Neuron (in vitro differentiated cells): ENCODE data around the gene NECAB2.

ENCODE experiments used
- H2AFZ ChIP-seq: one replicate; pipeline ENCODE4 v1.6.1; 2013; ENCODE audit warnings: low read depth, mild to moderate bottlenecking, inconsistent platforms, low read length, moderate library complexity
- H3K27me3 ChIP-seq: one replicate; pipeline ENCODE4 v1.6.1; 2013; ENCODE audit warnings: low read length; ENCODE audit not compliant: insufficient read depth
- H3K36me3 ChIP-seq: one replicate; pipeline ENCODE4 v1.6.1; 2013; ENCODE audit warnings: low read length; ENCODE audit not compliant: insufficient read depth
- H3K4me1 ChIP-seq: one replicate; pipeline ENCODE4 v1.6.1; 2013; ENCODE audit warnings: low read length; ENCODE audit not compliant: insufficient read depth
- H3K4me3 ChIP-seq: 2 replicates; pipeline ENCODE4 v1.5.1; 2013; ENCODE audit warnings: mild to moderate bottlenecking, low read length, moderate library complexity
- H3K9me3 ChIP-seq: one replicate; pipeline ENCODE4 v1.6.1; 2013; ENCODE audit warnings: low read length

Gene NECAB2

GRCh38 chr16:83959656-83960434 is 8.2 kb upstream of the NECAB2 start:
- no peak overlapping the region for H2AFZ ChIP-seq
- no peak overlapping the region for H3K4me3 ChIP-seq
- H3K36me3 ChIP-seq: no peaks in the 10 kb centered on the region
- H3K9me3 ChIP-seq: no peaks in the 10 kb centered on the region
- H3K4me1 ChIP-seq: peaks cover under 1% of the 10 kb centered on the region
- H3K27me3 ChIP-seq: no peaks in the 10 kb centered on the region

GRCh38 chr16:83960521-83961249 is 7.4 kb upstream of the NECAB2 start:
- H2AFZ ChIP-seq: no peak overlapping the region
- H3K4me3 ChIP-seq: no peak overlapping the region

GRCh38 chr16:83961591-83961990 is 6.5 kb upstream of the NECAB2 start:
- Histone ChIP-seq H2AFZ (no peak overlapping the region), H3K4me3 (no peak overlapping the region), H3K27me3 (no peaks in the 10 kb centered on the region), H3K36me3 (no peaks in the 10 kb centered on the region), H3K4me1 (no peaks in the 10 kb centered on the region), H3K9me3 (no peaks in the 10 kb centered on the region)

More at GRCh38 chr16:83960521-83961249, 7.4 kb upstream of the NECAB2 start:
- no peaks in the 10 kb centered on the region for H3K36me3 ChIP-seq
- no peaks in the 10 kb centered on the region for H3K4me1 ChIP-seq
- no peaks in the 10 kb centered on the region for H3K27me3 ChIP-seq
- H3K9me3 ChIP-seq: no peaks in the 10 kb centered on the region

GRCh38 chr16:83963277-83964119 is 4.5 kb upstream of the NECAB2 start:
- Histone ChIP-seq H3K4me3 (no peak overlapping the region), H3K4me1 (no peaks in the 10 kb centered on the region), H2AFZ (no peak overlapping the region), H3K9me3 (no peaks in the 10 kb centered on the region), H3K27me3 (no peaks in the 10 kb centered on the region), H3K36me3 (no peaks in the 10 kb centered on the region)

- no peaks in the 10 kb centered on the region for H3K9me3 ChIP-seq
- no peaks in the 10 kb centered on the region for H3K36me3 ChIP-seq
- peaks cover 6% of the 10 kb centered on the region for H3K4me1 ChIP-seq
Observed at GRCh38 chr16:83964684-83965443, 3.2 kb upstream of the NECAB2 start.

GRCh38 chr16:83965444-83966152 is 2.4 kb upstream of the NECAB2 start:
- H3K36me3 ChIP-seq: no peaks in the 10 kb centered on the region
- no peak overlapping the region for H2AFZ ChIP-seq
- H3K4me1 ChIP-seq: peaks cover 8% of the 10 kb centered on the region
- H3K4me3 ChIP-seq: no peak overlapping the region
- no peaks in the 10 kb centered on the region for H3K27me3 ChIP-seq
- no peaks in the 10 kb centered on the region for H3K9me3 ChIP-seq

More at GRCh38 chr16:83964684-83965443, 3.2 kb upstream of the NECAB2 start:
- Histone ChIP-seq H2AFZ (no peak overlapping the region), H3K27me3 (no peaks in the 10 kb centered on the region), H3K4me3 (no peak overlapping the region)

- H3K27me3 ChIP-seq: no peaks in the 10 kb centered on the region
- H3K4me3 ChIP-seq: no peak overlapping the region
- H3K4me1 ChIP-seq: peaks cover 8% of the 10 kb centered on the region
- no peaks in the 10 kb centered on the region for H3K9me3 ChIP-seq
- H2AFZ ChIP-seq: no peak overlapping the region
- no peaks in the 10 kb centered on the region for H3K36me3 ChIP-seq
Observed at GRCh38 chr16:83966153-83966696, 1.8 kb upstream of the NECAB2 start.

- H3K36me3 ChIP-seq: no peaks in the 10 kb centered on the region
- no peaks in the 10 kb centered on the region for H3K9me3 ChIP-seq
- peaks cover 8% of the 10 kb centered on the region for H3K4me1 ChIP-seq
- no peak overlapping the region for H2AFZ ChIP-seq
- no peak overlapping the region for H3K4me3 ChIP-seq
- no peaks in the 10 kb centered on the region for H3K27me3 ChIP-seq
Observed at GRCh38 chr16:83967091-83967490, 953 bp upstream of the NECAB2 start.

GRCh38 chr16:83968306-83968851 is 335 bp downstream of the NECAB2 start:
- Histone ChIP-seq H3K4me3 (peak overlapping the region; percentile 46), H2AFZ (no peak overlapping the region), H3K36me3 (no peaks in the 10 kb centered on the region)

GRCh38 chr16:83968891-83969649 is 1.0 kb downstream of the NECAB2 start:
- Histone ChIP-seq H3K36me3 (no peaks in the 10 kb centered on the region), H3K9me3 (no peaks in the 10 kb centered on the region), H2AFZ (no peak overlapping the region), H3K27me3 (no peaks in the 10 kb centered on the region), H3K4me1 (peaks cover 8% of the 10 kb centered on the region), H3K4me3 (peak overlapping the region; percentile 46)

More at GRCh38 chr16:83968306-83968851, 335 bp downstream of the NECAB2 start:
- H3K9me3 ChIP-seq: no peaks in the 10 kb centered on the region
- peaks cover 8% of the 10 kb centered on the region for H3K4me1 ChIP-seq
- H3K27me3 ChIP-seq: no peaks in the 10 kb centered on the region

GRCh38 chr16:83969771-83970429 is 1.9 kb downstream of the NECAB2 start:
- H3K9me3 ChIP-seq: no peaks in the 10 kb centered on the region
- no peaks in the 10 kb centered on the region for H3K27me3 ChIP-seq
- H3K4me3 ChIP-seq: no peak overlapping the region
- H3K4me1 ChIP-seq: peaks cover 8% of the 10 kb centered on the region
- H3K36me3 ChIP-seq: no peaks in the 10 kb centered on the region
- no peak overlapping the region for H2AFZ ChIP-seq
